CD4-positive, alpha-beta T cell treated with Interleukin-21 for 1 hour (primary cell): ENCODE measurements around the gene CABLES2.

Source experiments
- DNase-seq: peaks from one replicate; pipeline ENCODE4 v3.0.0-alpha.2; 2020

The CABLES2 gene

GRCh38 chr20:62344092-62344491 is 63.0 kb downstream of the CABLES2 start:
- no peak for DNase-seq

GRCh38 chr20:62342910-62343309 is 64.2 kb downstream of the CABLES2 start:
- no peak for DNase-seq

- DNase-seq: no peak
Measured at GRCh38 chr20:62339647-62340062, 67.4 kb downstream of the CABLES2 start.
